Measurements from ENCODE around the gene MPV17.
"Not testable (repeated sequence)": the region's sequence is repeated elsewhere in the genome, so short reads cannot be mapped to it uniquely, and the experiment has no call there.

The MPV17 gene

DNA sequence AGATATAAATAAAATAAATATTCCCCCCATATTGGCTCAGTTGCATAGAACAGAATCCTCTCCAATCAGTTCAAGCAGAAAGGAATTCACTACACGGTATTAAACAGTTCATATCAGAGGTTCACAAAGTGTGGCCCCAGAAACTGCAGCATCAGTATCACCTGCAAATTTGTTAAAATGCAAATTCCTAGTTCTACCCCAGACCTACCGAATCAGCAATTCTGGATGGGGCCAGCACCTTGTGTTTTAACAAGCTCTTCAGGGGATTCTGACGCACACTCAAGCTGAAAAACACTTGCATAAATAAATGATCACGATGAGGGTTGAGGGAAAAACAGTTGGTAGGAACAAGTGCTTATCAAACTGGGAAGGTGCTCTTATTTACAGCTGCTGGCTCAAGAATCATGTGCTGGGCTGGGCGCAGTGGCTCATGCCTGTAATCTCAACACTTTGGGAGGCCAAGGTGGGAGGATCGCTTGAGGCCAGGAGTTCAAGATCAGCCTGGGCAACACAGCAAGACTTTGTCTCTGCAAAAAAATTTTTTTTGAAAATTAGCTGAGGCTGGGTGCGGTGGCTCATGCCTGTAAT is 27.3 kb upstream of the MPV17 start:
- H3K4me3 Mint-ChIP-seq, result no peak overlapping the region
- no peaks in the 10 kb centered on the region for H3K27me3 Mint-ChIP-seq
- DNase-seq (no peak), ATAC-seq (no peak)
- no peaks in the 10 kb centered on the region for H3K9me3 Mint-ChIP-seq
- H3K4me1 Mint-ChIP-seq, result peaks cover 64% of the 10 kb centered on the region
- no peak overlapping the region for H3K27ac Mint-ChIP-seq

DNA sequence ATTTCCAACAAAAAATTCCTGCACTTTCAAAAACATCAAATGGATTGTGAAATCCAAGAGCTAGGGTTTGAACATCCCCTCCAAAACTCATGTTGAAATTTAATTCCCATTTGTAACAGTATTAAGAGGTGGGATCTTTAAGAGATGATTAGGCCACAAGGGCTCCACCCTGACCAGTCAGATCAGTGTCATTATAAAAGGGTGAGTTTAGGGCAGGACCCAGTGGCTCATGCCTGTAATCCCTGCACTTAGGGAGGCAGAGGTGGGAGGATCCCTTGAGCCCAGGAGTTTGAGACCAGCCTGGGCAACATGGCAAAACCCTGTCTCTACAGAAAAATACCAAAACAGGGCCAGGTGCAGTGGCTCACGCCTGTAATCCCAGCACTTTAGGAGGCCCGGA is 24.7 kb upstream of the MPV17 start:
- ATAC-seq (no peak), DNase-seq (no peak)
- Mint-ChIP-seq H3K4me3 (peak overlapping the region in 1 of 2 donors; percentile 12), H3K9me3 (no peaks in the 10 kb centered on the region), H3K4me1 (peaks cover 44% of the 10 kb centered on the region), H3K27ac (no peak overlapping the region), H3K27me3 (no peaks in the 10 kb centered on the region)

DNA sequence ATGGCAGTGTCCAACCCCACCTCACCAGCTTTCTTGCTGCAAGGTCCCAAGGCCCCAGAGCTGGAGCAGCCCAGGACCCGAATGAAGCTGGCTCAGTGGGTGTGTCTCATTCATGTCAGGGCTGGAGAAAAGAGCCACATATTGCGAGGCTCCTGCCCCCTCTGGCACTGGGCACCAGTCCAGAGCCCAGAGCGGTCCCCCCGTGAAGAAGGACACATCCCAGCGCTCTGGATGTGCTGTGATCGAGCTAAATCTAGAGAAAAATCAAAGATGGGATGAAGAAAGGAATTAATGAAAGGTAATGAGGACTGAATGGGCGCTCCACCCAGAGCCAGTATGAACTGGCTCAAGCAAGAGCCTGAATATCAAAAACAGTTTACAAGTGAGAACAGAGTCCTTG is 13.3 kb upstream of the MPV17 start:
- H3K27me3 Mint-ChIP-seq, result no peaks in the 10 kb centered on the region
- ATAC-seq (no peak), DNase-seq (no peak)
- H3K4me1 Mint-ChIP-seq, result no peaks in the 10 kb centered on the region
- H3K4me3 Mint-ChIP-seq, result no peak overlapping the region
- no peaks in the 10 kb centered on the region for H3K9me3 Mint-ChIP-seq
- H3K27ac Mint-ChIP-seq, result peak overlapping the region in 1 of 2 donors; percentile 61

DNA sequence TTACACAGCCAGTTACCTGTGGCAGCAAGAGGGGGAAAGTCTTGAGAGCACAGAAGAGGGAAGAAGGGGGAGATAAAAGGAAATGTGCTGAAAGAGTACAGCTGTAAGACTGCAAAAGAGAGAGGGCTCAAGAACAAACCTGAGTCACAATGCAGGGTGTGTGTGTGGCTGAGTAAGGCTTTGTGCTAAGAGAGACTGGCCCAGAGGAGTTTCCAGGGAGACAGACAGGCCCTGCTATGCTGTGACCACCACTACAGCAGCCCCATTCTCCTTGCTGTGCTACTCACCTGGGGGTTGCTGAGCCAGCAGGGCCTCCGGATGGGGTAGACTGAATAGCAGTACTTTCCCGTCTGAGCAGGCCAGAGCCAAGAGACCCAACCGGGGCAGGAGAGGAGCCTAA is 12.4 kb upstream of the MPV17 start:
- no peaks in the 10 kb centered on the region for H3K9me3 Mint-ChIP-seq
- ATAC-seq (no peak), DNase-seq (no peak)
- H3K4me1 Mint-ChIP-seq, result no peaks in the 10 kb centered on the region
- no peaks in the 10 kb centered on the region for H3K27me3 Mint-ChIP-seq
- H3K4me3 Mint-ChIP-seq, result no peak overlapping the region
- peak overlapping the region in 1 of 2 donors; percentile 8 for H3K27ac Mint-ChIP-seq

DNA sequence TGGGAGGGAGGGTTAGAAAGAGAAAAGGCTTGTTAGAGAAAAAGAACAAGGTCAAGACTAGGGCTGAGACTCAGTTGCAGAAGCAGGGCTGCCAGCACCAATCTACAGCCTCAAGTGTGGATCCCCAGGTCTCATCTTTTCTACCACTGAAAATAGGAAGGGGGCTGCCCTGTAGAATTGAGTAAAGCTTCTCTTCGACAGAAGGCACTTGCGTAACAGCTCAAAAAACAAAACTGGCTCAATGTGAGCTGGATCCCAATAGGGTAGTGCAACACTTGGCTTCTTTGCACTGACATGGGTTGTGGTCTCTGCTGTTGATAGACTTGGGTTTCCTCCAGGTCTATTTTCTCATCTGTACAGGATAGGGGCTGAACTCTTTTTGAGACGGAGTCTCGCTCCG is 1.8 kb upstream of the MPV17 start:
- Mint-ChIP-seq H3K27ac (peak overlapping the region in 1 of 2 donors; percentile 63), H3K27me3 (no peaks in the 10 kb centered on the region), H3K4me1 (peaks cover 19% of the 10 kb centered on the region), H3K4me3 (peak overlapping the region in 1 of 2 donors; percentile 3), H3K9me3 (no peaks in the 10 kb centered on the region)
- ATAC-seq (no peak), DNase-seq (no peak)

DNA sequence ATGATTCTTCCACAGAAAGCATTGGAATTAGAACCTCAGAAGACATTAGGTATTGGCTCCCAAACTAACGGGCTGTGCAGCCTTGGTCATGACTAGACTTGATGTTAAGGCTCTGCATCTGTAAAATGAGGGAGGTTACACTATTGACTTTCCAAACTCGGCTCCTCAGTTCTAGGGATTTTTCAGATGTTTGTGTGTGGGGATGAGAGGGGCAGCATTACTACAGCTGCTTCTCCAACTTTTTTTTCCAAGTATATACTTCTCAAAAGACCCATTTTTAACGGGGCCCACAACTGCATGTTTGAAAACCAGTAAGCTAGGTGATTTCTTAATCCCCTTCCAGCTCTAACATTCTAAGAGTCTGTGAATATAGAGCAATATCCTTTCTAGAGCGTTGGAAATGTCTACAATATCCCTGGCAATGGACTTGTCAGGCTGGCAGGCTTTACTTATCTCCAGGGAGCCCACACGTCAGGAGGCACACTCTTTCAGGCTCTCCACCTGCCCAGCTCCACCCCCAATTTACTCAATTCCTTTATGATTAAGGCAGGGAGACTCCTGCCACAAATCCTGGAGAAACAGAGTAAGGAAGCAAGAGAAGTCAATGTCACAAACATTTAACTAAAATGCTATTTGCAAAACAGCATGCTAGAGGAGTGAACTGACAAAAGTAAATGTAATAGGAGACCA is 844 bp upstream of the MPV17 start:
- H3K4me1 Mint-ChIP-seq, result peaks cover 19% of the 10 kb centered on the region
- peak overlapping the region; percentile 97 to 99 for H3K4me3 Mint-ChIP-seq
- ATAC-seq, result no peak

DNA sequence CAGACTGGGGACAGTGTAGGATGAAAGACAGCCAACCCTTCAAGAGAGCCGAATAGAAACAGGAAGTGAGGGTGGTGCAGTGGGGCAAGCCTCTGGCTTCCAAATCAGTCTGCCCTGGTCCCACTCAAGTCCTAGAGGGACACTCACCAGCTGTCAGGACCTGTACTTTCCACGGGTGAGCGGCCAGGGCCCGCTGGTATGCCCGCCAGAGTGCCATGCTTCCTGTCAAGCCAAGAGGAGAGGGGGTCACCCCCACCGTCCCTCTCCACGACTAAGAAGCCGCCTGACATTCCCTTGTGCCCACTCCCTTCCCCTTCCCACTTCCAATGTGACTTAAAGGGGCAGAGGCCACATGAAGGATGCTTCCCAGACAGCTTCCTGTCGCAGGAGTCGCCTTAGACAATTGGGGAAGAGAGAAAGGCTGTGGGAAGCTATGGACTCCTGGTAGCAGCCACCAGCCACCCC is 564 bp downstream of the MPV17 start:
- peaks cover 19% of the 10 kb centered on the region for H3K4me1 Mint-ChIP-seq
- H3K9me3 Mint-ChIP-seq, result no peaks in the 10 kb centered on the region
- H3K27ac Mint-ChIP-seq, result peak overlapping the region; percentile 74 to 99
- H3K4me3 Mint-ChIP-seq, result peak overlapping the region; percentile 97 to 99
- ATAC-seq, result peak; percentile 54
- peak in 1 of 2 donors; percentile 26 for DNase-seq
- H3K27me3 Mint-ChIP-seq, result no peaks in the 10 kb centered on the region

More for the DNA sequence above, 844 bp upstream of the MPV17 start:
- Mint-ChIP-seq H3K27ac (peak overlapping the region; percentile 99), H3K9me3 (no peaks in the 10 kb centered on the region), H3K27me3 (no peaks in the 10 kb centered on the region)
- no peak for DNase-seq

DNA sequence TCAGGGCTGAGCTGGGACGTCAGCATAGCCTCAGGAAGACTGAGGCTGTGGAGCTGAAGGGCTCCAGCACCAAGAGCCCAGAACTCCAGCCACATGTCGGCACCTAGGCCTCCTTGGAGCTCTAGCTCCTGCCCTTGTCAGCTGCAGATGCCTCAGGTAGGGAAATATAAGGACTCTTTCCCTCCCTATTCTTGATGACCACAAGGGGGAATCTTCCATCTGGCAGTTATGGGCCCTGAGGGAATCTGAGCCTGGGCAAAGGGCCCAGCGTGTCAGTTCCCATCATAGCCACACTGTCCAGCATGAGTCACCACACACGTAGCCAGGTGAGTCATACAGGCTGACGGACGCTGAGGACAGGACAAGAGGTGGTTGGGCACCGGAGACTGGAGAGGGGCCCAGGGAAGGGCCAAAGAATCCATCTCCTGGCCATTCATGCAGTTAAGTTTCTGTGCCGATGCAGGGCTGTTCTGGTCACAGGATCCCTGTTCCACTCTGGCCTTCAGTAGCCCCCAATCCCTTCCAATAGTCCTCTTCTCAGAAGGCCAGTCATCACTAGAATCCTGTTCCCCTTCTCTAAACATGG is 1.8 kb downstream of the MPV17 start:
- Mint-ChIP-seq H3K4me3 (no peak overlapping the region), H3K27ac (no peak overlapping the region), H3K4me1 (peaks cover 19% of the 10 kb centered on the region), H3K27me3 (no peaks in the 10 kb centered on the region), H3K9me3 (no peaks in the 10 kb centered on the region)
- no peak for DNase-seq
- no peak for ATAC-seq

DNA sequence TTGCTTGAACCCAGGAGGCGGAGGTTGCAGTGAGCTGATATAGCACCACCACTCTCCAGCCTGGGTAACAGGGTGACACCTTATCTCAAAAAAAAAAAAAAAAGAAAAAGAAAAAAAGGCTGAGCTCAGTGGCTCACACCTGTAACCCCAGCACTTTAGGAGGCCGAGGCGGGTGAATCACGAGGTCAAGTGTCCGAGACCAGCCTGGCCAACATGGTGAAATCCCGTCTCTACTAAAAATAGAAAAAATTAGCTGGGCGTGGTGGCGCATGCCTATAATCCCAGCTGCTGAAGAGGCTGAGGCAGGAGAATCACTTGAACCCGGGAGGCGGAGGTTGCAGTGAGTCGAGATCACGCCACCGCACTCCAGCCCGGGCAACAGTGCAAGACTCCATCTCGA is 3.1 kb downstream of the MPV17 start:
- not testable (repeated sequence) for DNase-seq, ATAC-seq, H3K9me3 Mint-ChIP-seq, H3K27me3 Mint-ChIP-seq, H3K27ac Mint-ChIP-seq, H3K4me3 Mint-ChIP-seq
- H3K4me1 Mint-ChIP-seq, result peaks cover 19% of the 10 kb centered on the region

DNA sequence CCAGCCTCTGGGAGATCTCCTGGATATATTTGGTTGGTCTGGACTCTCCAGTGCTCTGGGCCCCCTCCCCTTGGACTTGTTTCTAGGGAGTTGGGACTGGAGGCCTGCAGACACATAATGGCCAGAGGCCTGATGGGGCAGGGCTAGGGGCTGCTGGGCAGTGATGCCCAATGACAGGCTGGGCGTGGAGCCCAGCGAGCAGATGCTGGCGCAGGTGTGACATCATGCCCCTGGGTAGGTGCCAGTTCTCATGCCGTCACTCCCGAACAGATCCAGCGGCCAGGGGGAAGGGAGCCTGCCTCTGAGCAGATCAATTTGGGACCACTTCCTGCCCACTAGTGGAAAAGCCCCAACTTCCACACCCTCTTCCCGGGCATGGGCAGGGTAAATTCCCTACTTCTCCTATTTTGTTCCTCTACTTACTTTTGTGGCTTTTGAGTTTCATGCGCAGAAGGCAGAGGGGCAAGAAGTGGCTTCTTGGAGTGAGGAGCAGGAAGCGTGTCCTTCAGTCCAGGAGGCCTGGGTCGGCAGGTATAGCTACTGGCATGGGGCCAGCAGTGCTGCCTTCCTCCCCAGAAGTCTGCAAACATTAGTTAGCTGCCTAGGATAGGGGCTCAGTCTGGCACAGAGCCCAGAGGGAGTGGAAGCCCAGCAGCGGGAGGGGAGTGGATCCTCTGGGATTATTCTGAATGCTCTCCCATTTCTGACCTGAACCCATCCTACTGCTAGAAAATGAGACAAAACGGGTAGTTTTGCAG is 6.1 kb downstream of the MPV17 start:
- ATAC-seq (no peak), DNase-seq (no peak)
- Mint-ChIP-seq H3K4me1 (peaks cover 8% of the 10 kb centered on the region), H3K9me3 (no peaks in the 10 kb centered on the region), H3K27ac (peak overlapping the region in 1 of 2 donors; percentile 48), H3K4me3 (no peak overlapping the region), H3K27me3 (no peaks in the 10 kb centered on the region)

DNA sequence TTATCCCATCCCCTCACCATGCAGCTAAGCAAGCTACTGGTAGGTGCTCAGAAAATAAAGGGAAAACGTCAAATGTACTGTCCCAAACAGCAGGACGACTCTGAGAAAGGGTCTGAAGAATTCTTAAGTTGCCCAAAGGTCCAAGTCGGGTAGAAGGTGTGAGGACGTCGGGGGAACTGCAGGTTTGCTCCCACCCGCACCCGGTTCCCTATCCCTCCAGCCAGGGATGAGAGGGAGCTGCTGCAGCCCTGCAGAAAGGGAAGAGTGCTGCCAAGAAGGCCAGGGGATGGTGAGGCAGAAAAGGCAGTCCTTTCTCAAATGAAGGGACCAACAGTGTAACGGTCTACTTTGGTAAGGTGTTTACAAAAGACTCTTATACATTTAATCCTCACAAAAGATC is 7.8 kb downstream of the MPV17 start:
- no peak for ATAC-seq
- no peaks in the 10 kb centered on the region for H3K9me3 Mint-ChIP-seq
- no peaks in the 10 kb centered on the region for H3K27me3 Mint-ChIP-seq
- no peak for DNase-seq
- no peaks in the 10 kb centered on the region for H3K4me1 Mint-ChIP-seq
- H3K4me3 Mint-ChIP-seq, result no peak overlapping the region
- no peak overlapping the region for H3K27ac Mint-ChIP-seq

DNA sequence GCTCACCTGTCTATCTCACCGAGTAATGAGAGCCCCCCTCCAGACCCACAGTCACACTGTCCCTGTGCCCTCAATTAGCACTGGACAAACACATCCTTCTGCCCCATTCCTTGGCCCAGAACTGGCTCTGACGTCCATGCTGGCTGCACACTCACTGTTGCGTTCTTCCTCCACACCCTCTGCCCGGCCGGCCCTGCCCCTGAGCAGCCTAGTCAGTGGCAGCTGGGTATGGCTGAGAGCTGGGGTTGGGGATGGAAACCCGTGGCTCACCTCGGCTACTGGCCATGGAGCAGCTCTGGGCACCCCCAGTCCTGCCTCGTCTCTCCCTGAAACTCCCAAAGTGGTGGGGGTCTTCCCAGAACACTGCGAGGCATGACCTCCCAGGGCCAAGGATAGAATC is 8.2 kb downstream of the MPV17 start:
- DNase-seq, result no peak
- H3K4me1 Mint-ChIP-seq, result no peaks in the 10 kb centered on the region
- no peak overlapping the region for H3K27ac Mint-ChIP-seq
- no peaks in the 10 kb centered on the region for H3K9me3 Mint-ChIP-seq
- H3K4me3 Mint-ChIP-seq, result no peak overlapping the region
- ATAC-seq, result no peak
- H3K27me3 Mint-ChIP-seq, result no peaks in the 10 kb centered on the region

DNA sequence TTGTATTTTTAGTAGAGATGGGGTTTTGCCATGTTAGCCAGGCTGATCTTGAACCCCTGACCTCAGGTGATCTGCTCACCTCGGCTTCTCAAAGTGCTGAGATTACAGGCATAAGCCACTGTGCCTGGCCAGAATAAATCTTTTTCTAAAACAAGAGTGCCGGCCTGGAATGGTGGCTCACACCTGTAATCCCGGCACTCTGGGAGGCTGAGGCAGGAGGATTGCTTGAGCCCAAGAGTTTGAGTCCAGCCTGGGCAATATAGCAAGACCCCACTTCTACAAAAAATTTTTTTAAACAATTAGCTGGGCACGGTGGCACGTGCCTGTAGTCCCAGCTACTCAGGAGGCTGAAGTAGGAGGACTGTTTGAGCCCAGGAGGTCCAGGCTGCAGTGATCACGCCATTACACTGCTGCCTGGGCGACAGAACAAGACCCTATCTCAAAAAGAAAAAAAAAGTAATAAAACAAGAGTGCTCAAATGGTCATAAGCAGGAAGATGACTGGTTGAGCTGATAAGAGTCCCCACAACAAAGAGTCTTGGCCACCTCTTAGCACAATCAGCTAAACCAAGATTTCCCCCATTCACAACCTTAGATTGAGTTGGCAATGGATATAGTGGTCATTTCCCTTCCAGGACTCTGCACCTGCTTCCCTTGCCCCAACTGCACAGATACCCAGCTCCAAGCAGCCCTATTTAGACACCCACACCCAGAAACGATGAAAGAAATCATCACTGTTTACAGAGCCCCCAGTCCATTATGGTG is 8.8 kb downstream of the MPV17 start:
- no peaks in the 10 kb centered on the region for H3K27me3 Mint-ChIP-seq
- no peak for ATAC-seq
- no peak overlapping the region for H3K4me3 Mint-ChIP-seq
- H3K9me3 Mint-ChIP-seq, result no peaks in the 10 kb centered on the region
- DNase-seq, result no peak
- no peak overlapping the region for H3K27ac Mint-ChIP-seq
- H3K4me1 Mint-ChIP-seq, result no peaks in the 10 kb centered on the region

DNA sequence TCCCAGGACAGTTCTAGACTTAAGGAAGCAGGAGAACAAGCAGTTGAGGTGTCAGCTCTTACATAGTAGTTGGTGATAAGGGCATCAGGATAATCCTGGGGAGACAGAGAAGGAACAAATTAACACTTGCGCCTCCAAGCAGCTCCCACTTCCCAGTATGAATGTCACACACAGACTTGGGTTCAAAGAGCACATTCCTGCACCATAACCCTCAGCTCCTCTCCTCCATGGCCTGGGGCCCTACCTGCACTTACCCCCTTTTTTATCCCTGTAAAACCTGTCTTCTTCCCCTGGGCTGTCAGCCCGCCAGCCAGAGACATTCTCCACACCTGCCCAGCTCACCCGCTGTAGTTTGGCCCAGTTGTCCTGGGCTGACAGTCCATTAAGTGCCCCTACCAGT is 10.7 kb downstream of the MPV17 start:
- Mint-ChIP-seq H3K27me3 (peaks cover 4% of the 10 kb centered on the region), H3K27ac (no peak overlapping the region), H3K9me3 (no peaks in the 10 kb centered on the region), H3K4me1 (peaks cover 3% of the 10 kb centered on the region), H3K4me3 (no peak overlapping the region)
- no peak for DNase-seq
- ATAC-seq, result no peak

DNA sequence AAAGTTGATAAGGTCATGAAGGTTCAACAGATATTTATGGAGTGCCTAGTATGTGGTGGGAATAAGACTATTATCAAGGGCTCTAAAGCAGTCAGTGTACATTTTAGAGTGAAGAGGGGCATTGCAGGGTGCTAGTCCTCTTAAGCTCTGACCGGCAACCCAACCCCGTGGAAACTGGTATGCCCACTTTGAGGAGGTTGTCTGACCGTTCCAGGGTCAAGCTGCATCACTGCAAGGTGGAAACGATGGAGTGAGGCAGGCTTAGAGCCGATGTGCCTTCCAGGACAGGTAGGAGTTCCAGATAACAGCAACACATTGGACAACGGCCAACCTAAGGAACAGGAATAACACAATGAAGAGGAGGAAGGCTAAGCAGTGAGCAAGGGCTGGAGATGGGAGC is 13.2 kb downstream of the MPV17 start:
- peaks cover 16% of the 10 kb centered on the region for H3K4me1 Mint-ChIP-seq
- H3K9me3 Mint-ChIP-seq, result no peaks in the 10 kb centered on the region
- no peak for ATAC-seq

More for the DNA sequence above, 13.2 kb downstream of the MPV17 start:
- DNase-seq, result no peak
- H3K4me3 Mint-ChIP-seq, result no peak overlapping the region
- peaks cover 29% of the 10 kb centered on the region for H3K27me3 Mint-ChIP-seq
- H3K27ac Mint-ChIP-seq, result no peak overlapping the region
